HG03432 (cell line): ENCODE measurements around the gene KCNQ2.

Source experiments
- ATAC-seq: cut with Tn5 transposase; IDR thresholded peaks from one replicate; pipeline ENCODE4 v1.9.1; 2021; ENCODE audit warnings: mild to moderate bottlenecking, moderate library complexity; ENCODE audit not compliant: unreplicated experiment

Gene KCNQ2

GRCh38 chr20:63501818-63502670 lies 29.6 kb upstream of the KCNQ2 start:
- ATAC-seq = no peak

DNA sequence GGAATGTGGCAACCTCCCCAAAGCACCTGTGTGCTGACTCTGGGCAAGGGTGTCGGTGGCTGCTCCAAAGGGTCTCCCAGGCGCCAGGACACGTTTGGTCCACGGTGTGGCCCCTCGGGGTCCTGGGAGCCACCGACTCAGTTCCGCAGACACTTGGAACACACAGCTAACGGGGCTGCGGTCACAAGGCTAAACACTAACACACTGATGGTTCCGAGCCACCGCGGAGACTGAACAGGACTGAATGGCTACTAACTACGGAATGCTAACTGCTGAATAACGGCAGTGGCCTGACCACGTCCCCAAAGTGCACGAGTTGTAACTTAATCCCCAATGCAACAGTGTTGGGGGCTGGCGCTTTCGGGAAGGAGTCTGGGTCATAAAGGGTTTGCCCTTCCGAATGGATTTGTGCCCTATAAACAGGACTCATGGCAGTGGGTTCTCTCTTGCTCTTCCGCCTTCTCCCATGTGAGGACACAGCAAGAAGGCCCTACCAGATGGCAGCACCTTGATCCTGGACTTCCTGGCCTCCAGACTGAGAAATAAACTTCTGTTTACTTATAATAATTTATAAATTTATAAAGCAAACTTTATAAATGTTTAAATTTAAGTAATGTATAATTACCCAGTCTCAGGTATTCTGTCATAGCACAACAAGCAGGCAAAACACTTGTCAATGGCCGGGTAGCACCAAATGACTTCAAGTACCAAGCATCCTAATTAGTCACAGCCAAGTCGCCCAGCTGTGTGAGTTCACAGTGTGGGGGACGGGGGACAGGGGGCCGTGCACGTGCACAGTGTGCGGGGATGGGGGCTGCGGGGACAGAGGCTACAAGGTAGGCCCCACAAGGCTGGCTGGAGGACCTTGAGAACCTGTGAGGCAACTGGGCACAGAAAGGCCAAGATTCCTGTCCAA lies 28.7 kb upstream of the KCNQ2 start:
- ATAC-seq = no peak

GRCh38 chr20:63500151-63500901 lies 27.9 kb upstream of the KCNQ2 start:
- no peak for ATAC-seq

GRCh38 chr20:63499338-63499969 lies 27.0 kb upstream of the KCNQ2 start:
- no peak for ATAC-seq

DNA sequence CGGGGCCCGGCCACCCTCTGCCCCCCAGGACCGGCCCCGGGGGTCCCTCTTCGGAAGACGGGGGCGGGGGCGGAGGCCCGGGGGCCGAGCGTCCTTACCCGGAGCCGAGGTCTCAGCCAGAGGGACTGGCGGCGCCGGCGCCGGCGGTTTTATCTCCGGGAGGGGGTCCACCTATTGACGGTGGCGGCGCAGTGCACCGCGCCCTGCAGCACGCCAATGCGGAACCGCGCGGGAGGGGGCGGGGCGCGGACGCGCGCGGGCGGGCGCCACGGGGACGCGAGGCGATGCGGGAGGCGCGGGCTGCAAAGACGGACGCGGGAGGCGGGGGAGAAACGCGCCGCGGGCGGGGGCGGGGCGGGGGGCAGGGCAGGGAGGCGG lies 26.5 kb upstream of the KCNQ2 start, which contains the start of gene EEF1A2:
EEF1A2 (minus strand) TSS at position 124 of the 378 bp plus-strand sequence. CDS start 1,320 bp downstream, outside the sequence.
- ATAC-seq = no peak

DNA sequence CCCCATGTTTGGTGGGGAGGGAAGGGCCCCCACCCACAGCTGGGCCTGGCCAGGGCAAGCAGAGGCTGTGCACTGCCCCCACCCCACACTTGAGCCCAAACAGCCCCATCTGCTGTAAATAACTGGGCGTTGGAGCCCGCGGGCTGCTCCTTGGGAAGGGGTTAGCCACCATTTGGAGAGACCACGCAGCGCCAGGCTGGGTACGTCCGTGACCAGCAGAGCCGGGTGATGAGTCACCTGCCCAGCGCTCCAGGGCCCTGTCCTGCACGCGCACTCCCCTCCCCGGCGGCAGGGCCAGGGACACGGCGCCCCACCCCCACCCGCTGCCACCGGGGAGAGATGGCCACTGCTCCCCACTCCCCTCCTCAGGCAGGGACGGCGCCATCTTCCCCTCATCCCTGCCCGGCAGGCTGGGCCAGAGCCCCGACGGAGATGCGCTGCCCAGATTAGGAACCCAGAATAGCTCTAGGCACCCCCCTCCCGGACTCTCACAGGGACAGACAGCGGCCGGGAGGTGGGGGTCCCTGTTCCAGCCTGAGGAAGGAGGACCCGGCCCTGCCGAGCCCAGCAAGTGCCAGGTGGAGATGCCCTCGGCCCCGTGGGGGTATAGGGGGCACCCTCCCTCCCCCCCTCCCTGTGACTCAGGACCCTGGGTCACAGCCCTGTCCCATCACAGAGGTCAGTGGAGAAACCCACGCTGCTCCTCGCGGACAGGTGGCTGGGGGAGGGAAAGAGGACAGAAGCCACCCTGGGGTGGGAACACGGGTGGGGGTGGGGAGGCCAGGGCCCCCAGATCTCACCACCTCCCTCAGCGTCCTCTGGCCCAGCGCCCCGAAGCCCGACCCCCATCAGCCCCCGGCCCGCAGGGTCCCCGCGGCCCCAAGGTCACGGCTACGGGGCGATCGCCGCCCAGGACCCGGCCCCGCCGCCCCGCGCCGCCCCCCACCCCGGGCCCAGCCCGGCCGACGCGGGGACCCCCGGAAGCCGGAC lies 25.8 kb upstream of the KCNQ2 start:
- no peak for ATAC-seq

DNA sequence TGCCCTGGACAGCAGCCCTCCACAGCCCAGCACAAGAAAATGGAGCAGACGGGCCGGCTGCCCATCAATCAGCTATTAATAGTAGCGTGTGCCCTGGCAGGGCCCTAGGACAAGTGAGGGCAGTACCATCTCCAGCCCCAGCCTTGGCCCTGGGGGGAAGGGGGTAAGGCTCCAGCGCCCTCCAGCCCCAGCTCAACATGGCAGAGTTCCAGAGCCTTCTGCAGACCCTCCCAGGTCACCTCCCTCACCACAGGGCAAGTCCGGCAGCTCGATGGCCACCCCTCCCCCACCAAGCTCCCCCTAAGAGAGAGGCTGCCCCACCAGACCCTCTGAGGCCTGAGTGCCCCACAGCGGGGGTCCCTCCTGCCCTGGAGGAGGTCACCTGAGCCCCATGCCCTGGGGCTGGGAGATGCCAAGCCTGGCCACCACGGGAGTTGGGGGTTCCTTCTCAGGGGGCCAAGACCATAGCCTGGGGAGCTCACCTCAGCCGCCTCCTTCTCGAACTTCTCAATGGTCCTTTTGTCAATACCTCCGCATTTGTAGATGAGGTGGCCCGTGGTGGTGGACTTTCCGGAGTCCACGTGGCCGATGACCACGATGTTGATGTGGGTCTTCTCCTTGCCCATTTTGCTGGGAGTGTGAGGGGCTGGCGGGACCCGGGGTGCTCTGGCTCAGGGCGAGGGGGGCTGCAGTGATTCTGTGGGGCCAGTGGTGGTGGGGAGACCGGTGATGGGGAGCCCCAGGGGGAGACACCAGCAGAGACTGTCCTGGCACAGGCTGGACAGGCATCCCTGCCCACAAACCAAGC lies 24.9 kb upstream of the KCNQ2 start:
- no peak for ATAC-seq

DNA sequence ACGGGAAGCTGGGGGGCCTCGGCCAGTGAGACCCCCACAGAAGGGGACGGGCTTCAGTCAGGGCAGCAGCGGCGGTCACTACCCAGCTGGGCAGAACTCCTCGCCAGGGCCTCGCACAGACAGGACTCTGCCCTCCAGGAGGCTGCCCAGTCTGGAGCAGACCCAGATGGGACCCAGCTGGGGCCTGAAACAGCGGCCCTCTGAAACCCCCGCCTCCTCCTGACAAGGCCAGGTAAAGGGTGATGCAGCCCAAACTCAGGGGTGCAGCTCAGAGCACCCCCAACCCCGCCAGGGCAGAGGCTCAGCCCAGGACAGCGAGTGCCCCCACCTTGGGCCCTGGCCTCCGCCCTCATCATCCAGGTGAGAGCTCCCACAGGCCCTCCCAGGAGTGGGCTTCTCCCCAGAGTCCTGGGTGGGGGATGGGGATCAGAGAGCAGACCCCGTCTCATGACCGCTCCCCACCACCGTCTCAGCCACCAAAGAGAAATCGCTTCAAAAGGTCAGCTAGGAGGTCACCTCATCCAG lies 24.2 kb upstream of the KCNQ2 start:
- ATAC-seq = no peak

GRCh38 chr20:63495741-63496595 lies 23.5 kb upstream of the KCNQ2 start:
- ATAC-seq = no peak

DNA sequence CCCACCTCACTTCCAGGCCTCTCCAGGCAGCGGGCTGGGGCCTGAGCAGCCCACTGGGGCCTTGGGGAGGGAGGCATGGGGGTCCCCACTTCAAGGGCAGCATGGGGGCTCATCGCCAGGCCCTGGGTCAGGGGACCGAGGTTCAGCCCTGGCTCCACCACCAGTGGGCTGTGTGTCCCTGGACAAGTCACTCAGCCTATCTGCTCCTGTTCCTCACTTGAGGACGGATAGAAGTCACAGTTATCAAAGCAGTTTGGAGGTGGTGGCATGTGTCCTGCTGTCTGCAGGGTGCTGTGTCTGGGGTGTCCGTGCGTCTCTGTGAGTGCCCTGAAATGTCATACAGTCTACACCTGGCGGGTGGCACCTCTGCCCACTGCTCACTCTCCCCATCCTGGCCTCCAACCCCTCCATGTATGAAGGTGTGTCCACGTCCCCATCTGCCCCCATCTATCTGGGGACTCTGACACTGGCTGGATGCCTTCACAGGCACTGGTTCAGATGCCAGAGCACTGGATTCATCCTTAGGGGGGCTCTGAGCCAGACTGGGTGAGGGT lies 22.8 kb upstream of the KCNQ2 start:
- ATAC-seq = no peak

DNA sequence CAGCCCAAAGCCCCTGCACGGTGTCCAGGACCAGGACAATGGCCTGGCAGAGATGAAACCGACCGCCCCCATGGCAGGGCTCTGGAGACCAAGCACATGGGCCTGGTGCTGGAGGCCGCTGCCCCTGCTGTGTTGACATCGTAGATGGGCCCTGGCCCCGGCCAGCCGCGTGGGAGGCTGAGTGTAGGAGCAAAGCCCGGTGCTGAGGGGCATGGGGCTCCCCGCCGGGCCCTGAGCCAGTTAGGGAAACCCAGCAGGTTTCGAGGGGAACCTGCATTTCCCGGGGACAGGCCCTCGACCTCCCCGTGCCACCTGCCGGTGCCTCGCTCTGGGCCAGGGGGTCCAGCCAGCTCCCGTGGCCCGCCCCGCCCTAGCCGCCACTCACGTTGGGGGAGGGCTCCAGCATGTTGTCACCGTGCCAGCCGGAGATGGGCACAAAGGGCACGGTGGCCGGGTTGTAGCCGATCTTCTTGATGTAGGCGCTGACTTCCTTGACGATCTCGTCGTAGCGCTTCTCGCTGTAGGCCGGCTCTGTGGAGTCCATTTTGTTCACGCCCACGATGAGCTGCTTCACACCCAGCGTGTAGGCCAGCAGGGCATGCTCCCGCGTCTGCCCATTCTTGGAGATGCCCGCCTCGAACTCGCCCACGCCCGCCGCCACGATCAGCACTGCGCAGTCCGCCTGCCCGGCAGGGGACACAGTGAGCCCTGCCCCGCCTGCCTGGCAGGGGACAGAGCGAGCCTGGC lies 22.1 kb upstream of the KCNQ2 start:
- ATAC-seq = no peak

- no peak for ATAC-seq
These were observed 21.6 kb upstream of the KCNQ2 start for GRCh38 chr20:63494084-63494419.

DNA sequence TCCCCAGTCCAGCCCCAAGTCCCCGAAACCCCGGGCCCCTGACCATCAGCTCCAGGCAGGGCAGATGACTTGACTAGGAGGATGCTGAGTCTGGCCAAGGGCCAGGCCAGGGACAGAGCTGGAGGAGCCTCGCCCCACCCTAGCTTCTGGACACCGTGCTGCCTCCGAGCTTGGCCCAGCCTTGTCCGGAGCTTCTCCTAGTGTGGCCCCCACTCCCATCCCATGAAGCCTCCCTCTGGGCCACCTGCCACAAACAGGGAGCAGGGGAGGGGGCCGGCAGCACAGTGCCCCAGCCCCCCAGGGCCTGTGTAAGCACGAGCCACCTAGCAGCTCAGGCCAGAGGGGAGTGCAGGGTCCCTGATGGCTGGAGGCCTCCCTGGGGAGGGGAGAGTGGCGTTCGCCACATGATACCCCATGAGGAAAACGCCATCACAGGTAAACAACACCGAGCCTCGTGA lies 21.1 kb upstream of the KCNQ2 start:
- no peak for ATAC-seq

DNA sequence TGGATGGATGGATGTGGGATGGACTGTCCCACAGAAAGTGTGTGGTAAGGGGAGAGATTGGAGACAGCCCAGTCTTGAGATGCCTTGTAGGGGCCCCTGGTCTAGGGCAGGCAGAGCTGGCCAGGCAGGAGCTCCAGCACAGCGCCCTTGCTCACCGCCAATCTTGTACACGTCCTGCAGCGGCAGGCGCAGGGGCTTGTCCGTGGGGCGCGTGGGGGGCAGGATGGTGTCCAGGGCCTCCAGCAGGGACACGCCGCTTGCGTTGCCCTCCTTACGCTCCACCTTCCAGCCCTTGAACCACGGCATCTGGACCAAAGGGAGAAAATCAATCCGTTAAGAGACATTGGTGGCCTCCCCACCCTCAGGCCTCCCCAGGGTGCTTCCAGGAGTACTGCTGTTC lies 20.5 kb upstream of the KCNQ2 start:
- ATAC-seq = no peak

- ATAC-seq = no peak
These were observed 20.1 kb upstream of the KCNQ2 start for GRCh38 chr20:63492518-63492917.

GRCh38 chr20:63491635-63492230 lies 19.3 kb upstream of the KCNQ2 start:
- ATAC-seq = no peak
